ENCODE measurements around the gene MIGA1. TPM values are rescaled to one million over a fixed set of nuclear protein-coding genes. Genes with fewer than 3 reads are reported as not detected.

MIGA1 gene
- total and polyA plus RNA-seq, 2 of the 4 experiments (the other 2 are of a cell fraction), result 5.7 to 16.3 TPM

DNA sequence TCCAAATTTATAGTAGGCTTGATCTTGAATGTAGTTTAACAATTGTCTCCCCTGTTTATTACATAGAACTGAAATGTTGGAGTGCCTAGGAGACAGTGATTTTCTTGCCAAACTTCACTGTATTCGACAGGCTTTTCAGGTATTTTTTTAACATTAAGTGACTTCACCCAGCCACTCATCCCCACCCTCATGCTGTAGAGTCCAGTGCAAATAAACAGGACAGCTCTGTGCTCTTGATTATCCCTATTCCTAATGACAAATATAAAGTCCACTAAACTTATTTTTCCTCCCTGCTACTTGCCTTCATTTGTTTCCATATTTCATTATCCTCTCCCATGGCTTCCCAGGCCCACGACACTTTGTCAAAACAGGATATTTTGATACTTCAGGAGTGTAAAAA, 79.8 kb downstream of the MIGA1 start:
- TF ChIP-seq CEBPB (IDR thresholded peaks at IDR 0.05; ENCODE audit: low read depth, low read length) (no peak), RAD21 (IDR thresholded peaks at IDR 0.05; ENCODE audit: low read length) (no peak), FOS (IDR thresholded peaks at IDR 0.05; ENCODE audit: low read depth, low read length) (no peak), MAZ (IDR thresholded peaks at IDR 0.05; ENCODE audit: borderline replicate concordance, low read depth, low read length) (no peak), CHD1 (IDR thresholded peaks at IDR 0.05; ENCODE audit: low read depth, low read length) (no peak), SMC3 (IDR thresholded peaks at IDR 0.05; ENCODE audit: low read depth, low read length) (no peak), MXI1 (IDR thresholded peaks at IDR 0.05; ENCODE audit: borderline replicate concordance, low read depth, low read length) (no peak), NFE2L2 (IDR thresholded peaks at IDR 0.05; ENCODE audit: low read depth, low read length) (no peak), MAFK (IDR thresholded peaks at IDR 0.05; ENCODE audit: low read depth, low read length) (no peak)
- TF ChIP-seq, protein P1, sequence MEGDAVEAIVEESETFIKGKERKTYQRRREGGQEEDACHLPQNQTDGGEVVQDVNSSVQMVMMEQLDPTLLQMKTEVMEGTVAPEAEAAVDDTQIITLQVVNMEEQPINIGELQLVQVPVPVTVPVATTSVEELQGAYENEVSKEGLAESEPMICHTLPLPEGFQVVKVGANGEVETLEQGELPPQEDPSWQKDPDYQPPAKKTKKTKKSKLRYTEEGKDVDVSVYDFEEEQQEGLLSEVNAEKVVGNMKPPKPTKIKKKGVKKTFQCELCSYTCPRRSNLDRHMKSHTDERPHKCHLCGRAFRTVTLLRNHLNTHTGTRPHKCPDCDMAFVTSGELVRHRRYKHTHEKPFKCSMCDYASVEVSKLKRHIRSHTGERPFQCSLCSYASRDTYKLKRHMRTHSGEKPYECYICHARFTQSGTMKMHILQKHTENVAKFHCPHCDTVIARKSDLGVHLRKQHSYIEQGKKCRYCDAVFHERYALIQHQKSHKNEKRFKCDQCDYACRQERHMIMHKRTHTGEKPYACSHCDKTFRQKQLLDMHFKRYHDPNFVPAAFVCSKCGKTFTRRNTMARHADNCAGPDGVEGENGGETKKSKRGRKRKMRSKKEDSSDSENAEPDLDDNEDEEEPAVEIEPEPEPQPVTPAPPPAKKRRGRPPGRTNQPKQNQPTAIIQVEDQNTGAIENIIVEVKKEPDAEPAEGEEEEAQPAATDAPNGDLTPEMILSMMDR (conservative IDR thresholded peaks at IDR 0.05; ENCODE audit: low read depth, low read length), result no peak
- TF ChIP-seq, protein P2, sequence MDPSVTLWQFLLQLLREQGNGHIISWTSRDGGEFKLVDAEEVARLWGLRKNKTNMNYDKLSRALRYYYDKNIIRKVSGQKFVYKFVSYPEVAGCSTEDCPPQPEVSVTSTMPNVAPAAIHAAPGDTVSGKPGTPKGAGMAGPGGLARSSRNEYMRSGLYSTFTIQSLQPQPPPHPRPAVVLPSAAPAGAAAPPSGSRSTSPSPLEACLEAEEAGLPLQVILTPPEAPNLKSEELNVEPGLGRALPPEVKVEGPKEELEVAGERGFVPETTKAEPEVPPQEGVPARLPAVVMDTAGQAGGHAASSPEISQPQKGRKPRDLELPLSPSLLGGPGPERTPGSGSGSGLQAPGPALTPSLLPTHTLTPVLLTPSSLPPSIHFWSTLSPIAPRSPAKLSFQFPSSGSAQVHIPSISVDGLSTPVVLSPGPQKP (IDR thresholded peaks at IDR 0.05; ENCODE audit: borderline replicate concordance, low read depth, low read length), result no peak
- TF ChIP-seq, protein P3, sequence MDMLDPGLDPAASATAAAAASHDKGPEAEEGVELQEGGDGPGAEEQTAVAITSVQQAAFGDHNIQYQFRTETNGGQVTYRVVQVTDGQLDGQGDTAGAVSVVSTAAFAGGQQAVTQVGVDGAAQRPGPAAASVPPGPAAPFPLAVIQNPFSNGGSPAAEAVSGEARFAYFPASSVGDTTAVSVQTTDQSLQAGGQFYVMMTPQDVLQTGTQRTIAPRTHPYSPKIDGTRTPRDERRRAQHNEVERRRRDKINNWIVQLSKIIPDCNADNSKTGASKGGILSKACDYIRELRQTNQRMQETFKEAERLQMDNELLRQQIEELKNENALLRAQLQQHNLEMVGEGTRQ (IDR thresholded peaks at IDR 0.05; ENCODE audit: low read depth, low read length), result no peak
- no TSS peak for BruUV-seq (replicated peaks)
- POLR2A ChIA-PET (ENCODE audit: unreplicated experiment), result no interaction called here

More for the DNA sequence above, 79.8 kb downstream of the MIGA1 start:
- Histone ChIP-seq H3K4me2 (ENCODE audit: low read depth, low read length) (no peak overlapping the region), H3K9me3 (ENCODE audit: control insufficient read depth, insufficient read depth, low read length) (peaks cover 2% of the 10 kb centered on the region; the same call in 1 of the 2 replicates), H3K56ac (ENCODE audit: extremely low read depth, insufficient read depth, low read length) (no peak overlapping the region), H2AFZ (replicated peaks; ENCODE audit: low read length, poor library complexity) (no peak overlapping the region), H3K27me3 (ENCODE audit: control insufficient read depth, insufficient read depth, low read length) (no peaks in the 10 kb centered on the region), H2BK20ac (ENCODE audit: low read depth, low read length) (no peak overlapping the region), H3K4me3 (ENCODE audit: insufficient read depth, low read depth, low read length) (no peak overlapping the region), H4K20me1 (ENCODE audit: insufficient read depth, low read length) (no peaks in the 10 kb centered on the region), H3K23ac (ENCODE audit: low read depth, low read length) (no peak overlapping the region), H4K5ac (ENCODE audit: low read depth, low read length) (no peak overlapping the region), H2BK5ac (ENCODE audit: low read depth, low read length, poor library complexity, severe bottlenecking) (no peak overlapping the region), H2AK5ac (ENCODE audit: low read depth, low read length) (no peak overlapping the region), H2BK120ac (ENCODE audit: low read depth, low read length) (no peak overlapping the region), H3K4ac (ENCODE audit: low read depth, low read length) (peak overlapping the region; percentile 2; the same call in 1 of the 2 replicates), H3K9me1 (ENCODE audit: insufficient read depth, low read length) (no peaks in the 10 kb centered on the region; the same call in 1 of the 2 replicates), H3K79me1 (ENCODE audit: low read depth in 1 of 2, low read length in 2 of 2) (peaks cover 9 to 21% of the 10 kb centered on the region in 2 experiments; a peak in 3 of 4 replicates), H2BK15ac (ENCODE audit: low read depth, low read length) (no peak overlapping the region), H3K27ac (ENCODE audit: insufficient read depth, low read length) (no peak overlapping the region), H3K4me1 (ENCODE audit: control insufficient read depth, insufficient read depth, low read length) (peaks cover 2% of the 10 kb centered on the region; the same call in 1 of the 2 replicates), H3K18ac (ENCODE audit: low read depth, low read length) (no peak overlapping the region), H3K14ac (replicated peaks; ENCODE audit: low read depth, low read length) (no peak overlapping the region), H3K36me3 (ENCODE audit: control insufficient read depth, insufficient read depth, low read length) (peaks cover 5% of the 10 kb centered on the region; the same call in 1 of the 2 replicates), H4K91ac (ENCODE audit: insufficient read depth, low read depth, low read length) (no peak overlapping the region), H2AK9ac (replicated peaks; ENCODE audit: low read depth, low read length, poor library complexity) (no peak overlapping the region), H3K9ac (ENCODE audit: low read depth, low read length) (no peak overlapping the region), H4K8ac (ENCODE audit: low read depth in 2 of 2, low read length in 2 of 2) (no peak overlapping the region; a peak in 1 of 4 replicates)
- CTCF ChIA-PET, result no interaction called here
- intact Hi-C loops (cut with micrococcal nuclease) (no loop called here), dilution Hi-C loops (cut with HindIII; ENCODE audit: low sequenced_read_pairs, unreplicated experiment) (no loop called here), in situ Hi-C loops (cut with MboI; ENCODE audit: low sequenced_read_pairs) (no loop called here)
- WGBS, 2 experiments (ENCODE audit: extremely low coverage in 2 of 2, insufficient read length in 1 of 2), result no CpG with 5 or more reads among the region's 2 CpGs
- DNase-seq (no peak), ATAC-seq (ENCODE audit: low read depth) (peak; percentile 27; the same call in 1 of the 2 replicates)

Data from IMR-90 (cell line).